H1 (cell line): ENCODE results near the gene DYNC2I2. TPM values are rescaled to one million over a fixed set of nuclear protein-coding genes. Genes with fewer than 3 reads are reported as not detected.
A peak's percentile ranks its signal among the peaks of the same experiment; 100 is the strongest.

ENCODE experiments used
- CTCF ChIA-PET: fragments of 300-600 bp; sonication (Branson Sonifier 250); formaldehyde crosslinking; loops from one replicate; lab custom pipeline; 2021; ENCODE audit not compliant: partially characterized antibody; lab: Charles Lee
- POLR2A ChIA-PET: fragments of 300-600 bp; sonication (Branson Sonifier 250); formaldehyde crosslinking; loops from one replicate; lab custom pipeline; 2021; ENCODE audit warnings: inconsistent platforms; ENCODE audit not compliant: partially characterized antibody; lab: Charles Lee
- DNase-seq, 2 experiments: peaks; one replicate each; pipeline versions ENCODE4 v3.0.0 to v3.0.0-alpha.2; 2010 to 2022; ENCODE audit warnings: low spot score in 2 of 2, low read depth in 1 of 2, mixed read lengths in 1 of 2
- FAIRE-seq: peaks from 2 replicates; lab custom pipeline; 2011; peaks lifted over from hg19 to GRCh38; lab: Jason Lieb, UNC
- H2AFZ ChIP-seq: 2 replicates; pipeline ENCODE4 v1.8.1; 2012; ENCODE audit warnings: low read length, inconsistent platforms
- H2AK5ac ChIP-seq: 2 replicates; pipeline ENCODE4 v1.6.1; 2013; ENCODE audit warnings: low read depth, low read length
- H2BK120ac ChIP-seq: replicated peaks from 2 replicates; pipeline ENCODE3; 2013; ENCODE audit warnings: low read depth, low read length, inconsistent platforms
- H2BK12ac ChIP-seq: 2 replicates; pipeline ENCODE4 v1.6.1; 2013; ENCODE audit warnings: low read depth, low read length
- H2BK15ac ChIP-seq: 2 replicates; pipeline ENCODE4 v1.6.1; 2013; ENCODE audit warnings: low read length
- H2BK20ac ChIP-seq: 2 replicates; pipeline ENCODE4 v1.6.1; 2013; ENCODE audit warnings: low read length
- H2BK5ac ChIP-seq: 2 replicates; pipeline ENCODE4 v1.6.1; 2013; ENCODE audit warnings: low read depth, low read length
- H3K14ac ChIP-seq: 2 replicates; pipeline ENCODE4 v1.6.1; 2013; ENCODE audit warnings: inconsistent platforms; ENCODE audit not compliant: insufficient read length
- H3K18ac ChIP-seq: 2 replicates; pipeline ENCODE4 v1.6.1; 2013; ENCODE audit warnings: low read length; ENCODE audit errors: extremely low read depth
- H3K23ac ChIP-seq: 2 replicates; pipeline ENCODE4 v1.6.1; 2013; ENCODE audit warnings: inconsistent platforms; ENCODE audit not compliant: insufficient read length
- H3K23me2 ChIP-seq: 2 replicates; pipeline ENCODE4 v1.6.1; 2013; ENCODE audit warnings: low read depth, low read length
- H3K27ac ChIP-seq: 2 replicates; pipeline ENCODE4 v1.6.1; 2011; ENCODE audit warnings: low read depth, low read length, inconsistent platforms
- H3K27me3 ChIP-seq, 4 experiments: replicated peaks in 1 of 4; 1 replicate in 1 of 4; 2 replicates in 3 of 4; pipeline versions ENCODE4 v1.6.1 to v1.8.1; 2011 to 2013; ENCODE audit warnings: low read length in 3 of 4, mild to moderate bottlenecking in 3 of 4, inconsistent platforms in 2 of 4, mixed read lengths in 2 of 4, moderate library complexity in 1 of 4; ENCODE audit not compliant: control insufficient read depth in 3 of 4, insufficient read depth in 3 of 4; ENCODE audit errors: extremely low read depth in 1 of 4
- H3K36me3 ChIP-seq, 4 experiments: 2 replicates each; pipeline versions ENCODE4 v1.6.1 to v1.8.1; 2011 to 2013; ENCODE audit warnings: mild to moderate bottlenecking in 4 of 4, low read length in 3 of 4, moderate library complexity in 2 of 4, control low read depth in 1 of 4, inconsistent platforms in 1 of 4; ENCODE audit not compliant: insufficient read depth in 4 of 4, control insufficient read depth in 2 of 4
- H3K4ac ChIP-seq: replicated peaks from 2 replicates; pipeline ENCODE3; 2013; ENCODE audit warnings: low read length, low read depth, mixed read lengths, inconsistent platforms; ENCODE audit not compliant: insufficient read length
- H3K4me1 ChIP-seq, 4 experiments: replicated peaks in 1 of 4; 1 replicate in 1 of 4; 2 replicates in 3 of 4; pipeline versions ENCODE4 v1.6.1 to v1.8.1; 2011 to 2013; ENCODE audit warnings: low read length in 3 of 4, inconsistent platforms in 2 of 4, mixed read lengths in 1 of 4; ENCODE audit not compliant: insufficient read depth in 4 of 4, control insufficient read depth in 3 of 4
- H3K4me2 ChIP-seq, 2 experiments: 2 replicates each; pipeline versions ENCODE4 v1.6.1 to v1.8.1; 2011 to 2013; ENCODE audit warnings: low read depth in 2 of 2, low read length in 2 of 2, control low read depth in 1 of 2, inconsistent platforms in 1 of 2, mild to moderate bottlenecking in 1 of 2; ENCODE audit not compliant: insufficient read depth in 1 of 2
- H3K4me3 ChIP-seq, 4 experiments: fragments of 200-600, 300-600 bp in 1 of 4; sonication (generic), shearing (Covaris generic), sonication (Bioruptor Twin) in 1 of 4; 2 replicates each; pipeline versions ENCODE4 v1.5.1 to v1.8.1; 2011 to 2016; ENCODE audit warnings: low read length in 4 of 4, low read depth in 3 of 4, control low read depth in 2 of 4, inconsistent platforms in 2 of 4, mild to moderate bottlenecking in 2 of 4, mixed read lengths in 1 of 4, moderate library complexity in 1 of 4; ENCODE audit not compliant: insufficient read depth in 2 of 4; ENCODE audit errors: extremely low read depth in 1 of 4
- H3K56ac ChIP-seq: replicated peaks from 2 replicates; pipeline ENCODE3; 2013; ENCODE audit warnings: low read depth, mild to moderate bottlenecking, mixed read lengths, low read length, inconsistent platforms; ENCODE audit not compliant: insufficient read length
- H3K79me1 ChIP-seq: 2 replicates; pipeline ENCODE4 v1.6.1; 2013; ENCODE audit warnings: low read depth, low read length, control low read depth
- H3K79me2 ChIP-seq, 2 experiments: 2 replicates each; pipeline versions ENCODE4 v1.6.1 to v1.8.1; 2012 to 2013; ENCODE audit warnings: low read length in 2 of 2, mild to moderate bottlenecking in 2 of 2, inconsistent platforms in 1 of 2; ENCODE audit not compliant: insufficient read depth in 2 of 2, control insufficient read depth in 1 of 2
- H3K9ac ChIP-seq, 4 experiments: replicated peaks in 1 of 4; 1 replicate in 1 of 4; 2 replicates in 3 of 4; pipeline versions ENCODE4 v1.6.1 to v1.8.1; 2011 to 2013; ENCODE audit warnings: low read depth in 3 of 4, low read length in 3 of 4, control low read depth in 2 of 4, mild to moderate bottlenecking in 2 of 4, moderate library complexity in 2 of 4, inconsistent platforms in 1 of 4; ENCODE audit errors: extremely low read depth in 1 of 4
- H3K9me3 ChIP-seq, 2 experiments: 2 replicates each; pipeline versions ENCODE4 v1.6.1 to v1.8.1; 2012 to 2013; ENCODE audit warnings: mild to moderate bottlenecking in 2 of 2, moderate library complexity in 2 of 2, control low read depth in 1 of 2, inconsistent platforms in 1 of 2, low read depth in 1 of 2, low read length in 1 of 2, mixed read lengths in 1 of 2; ENCODE audit not compliant: insufficient read depth in 2 of 2
- H4K20me1 ChIP-seq, 2 experiments: replicated peaks in 1 of 2; 2 replicates each; pipeline versions ENCODE3 to v1.8.1; 2011 to 2013; ENCODE audit warnings: inconsistent platforms in 2 of 2, low read length in 2 of 2, mild to moderate bottlenecking in 1 of 2; ENCODE audit not compliant: insufficient read depth in 2 of 2, control insufficient read depth in 1 of 2
- H4K5ac ChIP-seq: 2 replicates; pipeline ENCODE4 v1.6.1; 2013; ENCODE audit warnings: low read length, low read depth, mixed read lengths, inconsistent platforms; ENCODE audit not compliant: insufficient read length
- H4K8ac ChIP-seq: 2 replicates; pipeline ENCODE4 v1.8.0; 2013; ENCODE audit warnings: mild to moderate bottlenecking, moderate library complexity, low read length, inconsistent platforms; ENCODE audit not compliant: insufficient read depth; ENCODE audit errors: extremely low read depth
- H4K91ac ChIP-seq: replicated peaks from 2 replicates; pipeline ENCODE3; 2013; ENCODE audit warnings: low read length, mixed read lengths, inconsistent platforms; ENCODE audit not compliant: insufficient read length
- GABPA ChIP-seq: IDR thresholded peaks from 2 replicates; pipeline ENCODE4 v1.6.1; 2011; ENCODE audit warnings: mild to moderate bottlenecking, low read length, moderate library complexity, borderline replicate concordance; ENCODE audit not compliant: insufficient read depth
- NRF1 ChIP-seq: IDR thresholded peaks from 2 replicates; pipeline ENCODE4 v1.6.1; 2011; ENCODE audit warnings: mild to moderate bottlenecking, low read depth, low read length, improper control_type of control experiment
- RAD21 ChIP-seq, 2 experiments: IDR thresholded peaks in 1 of 2; conservative IDR thresholded peaks in 1 of 2; 2 replicates each; pipeline ENCODE4 v1.6.1; 2011; ENCODE audit warnings: low read depth in 2 of 2, low read length in 2 of 2, improper control_type of control experiment in 1 of 2, inconsistent platforms in 1 of 2, mild to moderate bottlenecking in 1 of 2, moderate library complexity in 1 of 2
- WGBS, 2 experiments: shearing (Covaris generic) in 1 of 2; methylation state at CpG; one replicate each; pipeline versions ENCODE4 v1.1.6 to v1.1.7; 2013 to 2015; ENCODE audit warnings: low lambda C conversion rate in 2 of 2, mixed read lengths in 2 of 2, inconsistent platforms in 1 of 2, low coverage in 1 of 2, missing lambda C conversion rate in 1 of 2; ENCODE audit not compliant: insufficient replicate concordance in 2 of 2, insufficient coverage in 1 of 2, insufficient read length in 1 of 2; ENCODE audit errors: extremely low coverage in 1 of 2, missing lambda C conversion rate in 1 of 2; 5-methylcytosine and 5-hydroxymethylcytosine counted together
- polyA plus RNA-seq, 7 experiments: library from polyadenylated mRNA; depleted of rRNA in 3 of 7; stranded (reverse) in 5 of 7; unstranded in 2 of 7; fragments of >200 nt in 5 of 7; fragments of 200-250 nt in 2 of 7; gene quantifications; 1 replicate in 5 of 7; 2 replicates in 1 of 7; 4 replicates in 1 of 7; pipeline versions ENCODE4 v1.2.1 to v1.2.3, GENCODE V29; 2011 to 2013; ENCODE audit warnings: missing spikeins in 2 of 7, mixed read lengths in 2 of 7
- total RNA-seq: library from RNA; stranded (reverse); fragmentation: NEBNext Ultra II Directional; extraction: Animal tissue kit (Norgen Biotek cat#: 25700); gene quantifications from 2 replicates; pipeline ENCODE4 v1.2.1, GENCODE V29; 2021
- TF ChIP-seq, protein P1 (sequence below), 3 experiments: IDR thresholded peaks; 1 replicate in 2 of 3; 2 replicates in 1 of 3; pipeline versions ENCODE4 v1.5.1 to v1.6.1; 2011; ENCODE audit warnings: low read length in 3 of 3, mild to moderate bottlenecking in 3 of 3, inconsistent platforms in 2 of 3, low read depth in 1 of 3, moderate library complexity in 1 of 3; ENCODE audit not compliant: insufficient read depth in 1 of 3; ENCODE audit errors: control extremely low read depth in 1 of 3

The DYNC2I2 gene
- total and polyA plus RNA-seq, 2 of the 8 experiments (the other 6 are each of a cell fraction or from before 2014, with no cell fraction given): 58.0 to 78.5 TPM

GRCh38 chr9:128636024-128636390 lies 20.6 kb downstream of the DYNC2I2 start:
- ChIA-PET CTCF (interaction anchor here (0.6 to 4.1 kb wide), 24 partner anchors 10 to 603 kb away, joined by 3 to 37 read pairs (median 4); partner anchors contain the start of gene ZDHHC12), POLR2A (interaction anchor here (0.6 to 15.6 kb wide), 18 partner anchors 10 to 194 kb away, joined by 3 to 313 read pairs (median 4); partner anchors contain the start of genes ENDOG, PKN3, SET and SPOUT1)
- peak overlapping the region in 1 of 2 experiments; percentile 4; a peak in 2 of 4 replicates for H3K4me2 ChIP-seq
- H2BK5ac ChIP-seq: peak overlapping the region; percentile 88
- no peak overlapping the region for H2BK120ac ChIP-seq
- H3K9me3 ChIP-seq: no peaks in the 10 kb centered on the region
- WGBS, 2 experiments: 79% methylated on average over 10 of the region's 16 CpGs; no CpG with 5 or more reads in 1 of the 2 experiments
- peaks cover 5 to 22% of the 10 kb centered on the region in 2 experiments for H4K20me1 ChIP-seq
- peaks cover 6% of the 10 kb centered on the region; the same call in 1 of the 2 replicates for H3K79me1 ChIP-seq
- TF ChIP-seq RAD21 (IDR thresholded peaks at IDR 0.05 in 1 of 2, conservative IDR thresholded peaks at IDR 0.05 in 1 of 2; ENCODE audit: low read depth in 2 of 2, low read length in 2 of 2) (peak; percentile 33 to 52), GABPA (peak; percentile 42; the same call in 1 of the 2 replicates), NRF1 (no peak)
- TF ChIP-seq, protein P1, sequence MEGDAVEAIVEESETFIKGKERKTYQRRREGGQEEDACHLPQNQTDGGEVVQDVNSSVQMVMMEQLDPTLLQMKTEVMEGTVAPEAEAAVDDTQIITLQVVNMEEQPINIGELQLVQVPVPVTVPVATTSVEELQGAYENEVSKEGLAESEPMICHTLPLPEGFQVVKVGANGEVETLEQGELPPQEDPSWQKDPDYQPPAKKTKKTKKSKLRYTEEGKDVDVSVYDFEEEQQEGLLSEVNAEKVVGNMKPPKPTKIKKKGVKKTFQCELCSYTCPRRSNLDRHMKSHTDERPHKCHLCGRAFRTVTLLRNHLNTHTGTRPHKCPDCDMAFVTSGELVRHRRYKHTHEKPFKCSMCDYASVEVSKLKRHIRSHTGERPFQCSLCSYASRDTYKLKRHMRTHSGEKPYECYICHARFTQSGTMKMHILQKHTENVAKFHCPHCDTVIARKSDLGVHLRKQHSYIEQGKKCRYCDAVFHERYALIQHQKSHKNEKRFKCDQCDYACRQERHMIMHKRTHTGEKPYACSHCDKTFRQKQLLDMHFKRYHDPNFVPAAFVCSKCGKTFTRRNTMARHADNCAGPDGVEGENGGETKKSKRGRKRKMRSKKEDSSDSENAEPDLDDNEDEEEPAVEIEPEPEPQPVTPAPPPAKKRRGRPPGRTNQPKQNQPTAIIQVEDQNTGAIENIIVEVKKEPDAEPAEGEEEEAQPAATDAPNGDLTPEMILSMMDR (IDR thresholded peaks at IDR 0.05; ENCODE audit: control extremely low read depth in 1 of 3, insufficient read depth in 1 of 3, low read depth in 1 of 3, low read length in 3 of 3): peak in 2 of 3 experiments; percentile 34 to 40; a peak in 2 of 4 replicates
- no peaks in the 10 kb centered on the region for H3K27me3 ChIP-seq
- H3K36me3 ChIP-seq: peaks cover 24 to 40% (median 35%) of the 10 kb centered on the region in 4 experiments; a peak in 6 of 8 replicates
- H2AFZ ChIP-seq: no peak overlapping the region
- H3K23me2 ChIP-seq: no peaks in the 10 kb centered on the region
- no peak overlapping the region for H4K8ac ChIP-seq
- H4K91ac ChIP-seq: no peak overlapping the region
- peak overlapping the region; percentile 95; the same call in 1 of the 2 replicates for H2BK15ac ChIP-seq
- H2AK5ac ChIP-seq: no peak overlapping the region
- no peak overlapping the region for H3K9ac ChIP-seq
- peaks cover 0 to 14% (median 11%) of the 10 kb centered on the region in 4 experiments; a peak in 5 of 7 replicates for H3K4me1 ChIP-seq
- no peak overlapping the region; the same call in 1 of the 2 replicates for H3K18ac ChIP-seq
- no peak overlapping the region for H3K4ac ChIP-seq
- no peak overlapping the region for H3K56ac ChIP-seq
- no peak overlapping the region for H3K23ac ChIP-seq
- H2BK12ac ChIP-seq: peak overlapping the region; percentile 84; the same call in 1 of the 2 replicates
- H4K5ac ChIP-seq: peak overlapping the region; percentile 37
- H3K79me2 ChIP-seq: no peaks in the 10 kb centered on the region
- no peak overlapping the region for H3K4me3 ChIP-seq
- no peak overlapping the region; the same call in 1 of the 2 replicates for H3K27ac ChIP-seq
- DNase-seq (peak; percentile 41 to 73), FAIRE-seq (no peak)
- H2BK20ac ChIP-seq: no peak overlapping the region
- no peak overlapping the region for H3K14ac ChIP-seq
